Measurements from ENCODE around the gene GLYATL3.
A peak's percentile ranks its signal among the peaks of the same experiment; 100 is the strongest.
"Not testable (repeated sequence)": the region's sequence is repeated elsewhere in the genome, so short reads cannot be mapped to it uniquely, and the experiment has no call there.

GLYATL3 gene

DNA sequence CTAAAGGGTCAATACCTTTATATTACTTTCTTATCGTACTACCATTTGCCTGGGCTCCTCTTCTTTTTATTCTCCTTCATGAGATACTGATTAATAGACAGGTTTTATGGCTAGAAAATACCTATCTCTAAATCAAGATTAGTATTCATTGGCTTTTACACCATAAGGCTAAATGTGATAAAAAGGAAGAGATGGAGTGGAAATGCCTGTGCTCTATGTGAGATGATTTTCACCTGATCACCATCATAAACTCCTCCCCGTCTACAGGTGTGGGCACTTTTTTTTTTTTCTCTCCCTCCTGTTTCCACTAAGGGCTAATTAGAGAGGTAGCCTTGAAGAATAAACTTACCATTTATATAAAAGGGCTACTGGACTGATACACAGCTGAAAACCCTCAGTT is at the start of gene GLYATL3:
TSS of gene GLYATL3 (plus strand) at position 301 of the 400 bp plus-strand sequence. CDS start 12,068 bp downstream, outside the sequence.
- no peak for DNase-seq

- no peak for DNase-seq
Measured at GRCh38 chr6:49453221-49453620, 46.5 kb upstream of the GLYATL3 start.

DNA sequence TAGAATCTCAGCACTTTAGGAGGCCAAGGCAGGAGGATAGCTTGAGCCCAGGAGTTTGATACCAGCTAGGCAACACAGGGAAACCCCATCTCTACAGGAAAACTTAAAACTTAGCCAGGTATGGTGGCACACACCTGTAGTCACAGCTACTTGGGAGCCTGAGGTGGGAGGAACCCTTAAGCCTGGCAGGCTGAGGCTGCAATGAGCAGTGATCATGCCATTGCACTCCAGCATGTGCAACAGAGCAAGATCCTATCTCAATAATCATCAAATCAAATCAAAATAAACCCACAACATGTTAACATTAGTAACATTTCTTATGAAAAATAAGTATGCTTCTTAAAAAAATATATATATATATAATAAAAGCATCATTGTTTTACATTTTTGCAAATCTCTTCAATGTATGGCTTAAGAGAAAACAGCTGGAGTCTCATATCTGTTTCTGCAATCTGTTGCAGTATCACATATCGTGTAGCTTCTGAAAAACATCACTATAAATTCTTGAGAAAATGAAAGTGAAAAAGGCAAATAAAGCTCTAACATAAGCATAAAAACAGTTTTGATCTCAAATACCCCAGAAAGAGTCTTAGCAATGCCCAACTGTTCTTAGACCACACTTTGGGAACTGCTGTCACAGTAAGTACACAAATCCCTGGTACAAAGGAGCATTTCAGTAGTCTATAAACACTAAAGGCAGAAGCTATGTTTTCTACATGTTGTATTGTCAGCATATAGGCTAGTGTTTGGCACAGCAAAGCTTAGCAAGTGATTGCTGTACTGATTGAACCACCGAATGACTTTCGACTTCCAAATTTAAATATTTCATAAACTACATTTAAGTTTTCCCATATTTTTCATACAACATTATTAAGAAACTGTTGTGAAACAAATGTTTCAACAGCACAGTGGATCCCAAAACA is 44.7 kb upstream of the GLYATL3 start:
- DNase-seq = no peak

- DNase-seq = no peak
Measured at GRCh38 chr6:49457771-49458170, 42.0 kb upstream of the GLYATL3 start.

DNA sequence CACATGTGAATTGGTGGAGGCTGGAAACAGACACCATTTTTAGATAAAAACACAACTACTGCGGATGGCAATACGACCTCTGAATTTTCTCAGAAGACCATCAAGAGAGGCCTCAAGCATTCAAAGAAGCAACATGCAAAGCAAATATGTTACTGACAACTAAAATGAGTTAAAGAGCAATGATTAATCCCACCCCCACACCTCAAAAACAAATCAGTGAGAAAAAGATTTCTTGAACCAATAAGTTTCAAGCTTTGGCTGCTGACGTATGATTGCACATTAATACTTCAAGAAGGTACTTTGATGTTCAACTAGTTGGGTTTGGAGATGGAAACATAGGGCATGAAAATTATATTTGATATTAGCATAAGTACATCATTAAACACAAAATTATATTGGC is 37.7 kb upstream of the GLYATL3 start:
- no peak for DNase-seq

GRCh38 chr6:49462599-49462926 is 37.2 kb upstream of the GLYATL3 start:
- DNase-seq = no peak

DNA sequence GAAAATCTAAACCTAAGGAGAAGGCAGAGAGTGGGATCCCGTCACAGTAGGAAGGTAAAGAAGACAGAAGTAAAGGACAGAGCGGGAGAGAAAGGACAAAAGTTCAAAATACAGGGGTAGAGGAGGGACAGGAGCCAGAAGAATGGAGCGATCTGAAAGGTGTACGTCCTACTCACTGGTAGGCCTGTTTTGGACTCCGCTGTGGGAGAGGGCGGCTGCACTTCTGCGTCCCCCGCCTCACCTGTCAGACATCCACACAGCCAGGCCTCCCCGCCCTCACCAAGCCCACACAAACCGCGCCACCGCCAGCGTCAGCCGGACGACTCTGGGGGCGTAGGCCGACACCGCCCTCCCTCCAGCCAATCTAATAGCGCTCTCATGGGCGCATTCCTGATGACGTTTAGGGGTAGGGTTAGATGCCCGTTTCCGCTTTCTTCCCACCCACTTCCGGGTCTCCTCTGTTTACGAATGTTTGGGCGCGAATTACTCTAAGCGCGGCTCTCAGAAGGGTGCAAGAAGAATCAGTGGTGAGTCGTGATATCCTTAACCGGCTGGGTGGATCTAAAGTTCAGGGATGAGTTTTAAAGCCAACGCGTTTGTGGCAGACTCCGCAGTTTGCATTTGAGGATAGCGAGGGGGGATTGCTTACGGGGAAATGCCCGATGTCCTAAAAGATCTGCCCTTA is 36.7 kb upstream of the GLYATL3 start, which contains the start of the genes CENPQ and MMUT:
TSS of gene CENPQ (plus strand) at position 444 of the 685 bp plus-strand sequence. CDS start 6,807 bp downstream, outside the sequence.
TSS of gene MMUT (minus strand) at position 327 of the 685 bp plus-strand sequence. CDS start 3,787 bp downstream, outside the sequence.
- DNase-seq = peak; percentile 59

- no peak for DNase-seq
Measured at GRCh38 chr6:49463612-49463967, 36.1 kb upstream of the GLYATL3 start.

- no peak for DNase-seq
Measured at GRCh38 chr6:49464691-49465090, 35.0 kb upstream of the GLYATL3 start.

DNA sequence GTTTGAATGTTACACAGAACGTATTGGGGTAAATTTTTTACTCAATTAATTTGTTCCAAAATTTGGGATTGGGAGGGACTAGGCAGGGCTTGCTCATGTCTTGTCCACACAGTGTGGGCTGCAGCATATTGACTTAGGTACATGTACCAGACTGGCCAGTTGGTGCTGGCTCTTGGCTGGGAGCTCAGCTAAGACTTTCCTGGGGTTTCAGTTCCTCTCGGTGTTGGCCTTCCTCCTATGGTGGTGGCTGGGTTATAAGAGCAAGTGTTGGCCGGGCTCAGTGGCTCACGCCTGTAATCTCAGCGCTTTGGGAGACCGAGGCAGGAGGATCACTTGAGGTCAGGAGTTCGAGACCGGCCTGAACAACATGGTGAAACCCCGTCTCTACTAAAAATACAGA is 31.7 kb upstream of the GLYATL3 start:
- DNase-seq = no peak

GRCh38 chr6:49476564-49476963 is 23.2 kb upstream of the GLYATL3 start:
- not testable (repeated sequence) for DNase-seq

- no peak for DNase-seq
Measured at GRCh38 chr6:49479308-49479970, 20.3 kb upstream of the GLYATL3 start.

DNA sequence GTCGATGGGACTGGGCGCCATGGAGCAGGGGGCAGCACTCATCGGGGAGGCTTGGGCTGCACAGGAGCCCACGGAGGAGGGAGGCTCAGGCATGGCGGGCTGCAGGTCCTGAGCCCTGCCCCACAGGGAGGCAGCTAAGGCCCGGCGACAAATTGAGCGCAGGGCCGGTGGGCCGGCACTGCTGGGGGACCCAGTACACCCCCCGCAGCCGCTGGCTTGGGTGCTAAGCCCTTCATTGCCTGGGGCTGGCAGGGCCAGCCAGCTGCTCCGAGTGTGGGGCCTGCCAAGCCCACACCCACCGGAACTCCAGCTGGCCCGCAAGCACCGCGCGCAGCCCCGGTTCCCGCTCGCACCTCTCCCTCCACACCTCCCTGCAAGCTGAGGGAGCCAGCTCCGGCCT is 17.9 kb upstream of the GLYATL3 start:
- DNase-seq = not testable (repeated sequence)

DNA sequence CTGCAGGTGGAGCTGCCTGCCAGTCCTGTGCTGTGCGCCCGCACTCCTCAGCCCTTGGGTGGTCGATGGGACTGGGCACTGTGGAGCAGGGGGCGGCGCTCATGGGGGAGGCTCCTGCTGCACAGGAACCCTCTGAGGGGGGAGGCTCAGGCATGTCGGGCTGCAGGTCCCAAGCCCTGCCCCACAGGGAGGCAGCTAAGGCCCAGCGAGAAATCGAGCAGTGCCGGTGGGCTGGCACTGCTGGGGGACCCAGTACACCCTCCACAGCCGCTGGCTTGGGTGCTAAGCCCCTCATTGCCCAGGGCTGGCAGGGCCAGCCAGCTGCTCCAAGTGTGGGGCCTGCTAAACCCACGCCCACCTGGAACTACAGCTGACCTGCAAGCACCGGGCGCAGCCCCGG is 16.3 kb upstream of the GLYATL3 start:
- not testable (repeated sequence) for DNase-seq

DNA sequence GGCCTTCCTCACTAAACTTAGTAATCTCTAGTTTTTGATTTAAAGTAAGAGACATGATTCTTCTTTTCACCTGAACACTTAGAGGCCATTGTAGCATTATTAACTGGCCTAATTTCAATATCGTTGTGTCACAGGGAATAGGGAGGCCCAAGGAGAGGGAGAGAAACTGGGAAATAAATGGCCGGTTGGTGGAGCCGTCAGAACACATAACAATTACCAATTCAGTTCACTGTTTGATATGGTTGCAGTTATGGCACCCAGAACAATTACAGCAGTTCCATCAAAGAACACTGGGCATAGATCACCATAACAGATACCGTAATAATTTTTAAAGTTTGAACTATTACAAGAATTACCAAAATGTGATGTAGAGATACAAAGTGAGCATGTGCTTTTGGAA is 9.1 kb upstream of the GLYATL3 start:
- no peak for DNase-seq

GRCh38 chr6:49497304-49497703 is 2.4 kb upstream of the GLYATL3 start:
- no peak for DNase-seq

- no peak for DNase-seq
Measured at GRCh38 chr6:49499126-49499525, 597 bp upstream of the GLYATL3 start.

DNA sequence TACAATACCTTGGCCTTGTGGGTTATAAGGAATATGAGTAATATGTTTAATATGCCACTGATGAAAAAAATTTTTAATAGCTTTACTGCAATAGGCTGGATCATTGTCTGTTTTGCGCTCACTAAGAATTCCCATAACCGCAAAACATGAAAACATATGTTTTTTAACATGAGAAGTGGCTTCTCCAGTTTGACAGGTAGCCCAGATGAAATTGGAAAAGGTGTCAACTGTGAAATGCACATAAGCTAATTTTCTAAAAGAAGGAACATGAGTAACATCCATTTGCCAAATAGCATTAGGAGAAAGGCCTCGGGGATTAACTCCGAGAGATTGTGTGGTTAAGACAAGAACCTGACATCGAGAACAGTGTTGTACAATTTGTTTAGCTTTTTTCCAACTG is 4.9 kb downstream of the GLYATL3 start:
- DNase-seq = no peak

GRCh38 chr6:49506569-49507111 is 6.9 kb downstream of the GLYATL3 start:
- no peak for DNase-seq

DNA sequence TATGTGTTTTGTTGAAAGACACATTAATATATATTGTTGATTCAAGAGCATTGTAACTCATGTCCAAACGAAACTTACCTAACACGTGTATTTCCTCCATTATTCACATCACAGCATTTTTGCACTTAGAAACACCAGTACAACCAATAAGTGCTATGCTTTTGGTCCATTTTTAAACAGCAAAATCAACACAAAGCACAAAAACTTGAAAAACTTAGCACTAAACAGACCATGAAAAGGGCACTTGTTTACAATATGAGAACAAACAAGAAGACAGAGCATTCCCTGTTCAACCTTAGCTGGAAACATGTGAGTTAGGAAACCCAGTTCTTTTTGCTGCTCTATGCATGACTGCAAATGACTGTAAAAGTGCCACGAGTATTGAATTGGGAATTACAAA is 9.6 kb downstream of the GLYATL3 start:
- no peak for DNase-seq

DNA sequence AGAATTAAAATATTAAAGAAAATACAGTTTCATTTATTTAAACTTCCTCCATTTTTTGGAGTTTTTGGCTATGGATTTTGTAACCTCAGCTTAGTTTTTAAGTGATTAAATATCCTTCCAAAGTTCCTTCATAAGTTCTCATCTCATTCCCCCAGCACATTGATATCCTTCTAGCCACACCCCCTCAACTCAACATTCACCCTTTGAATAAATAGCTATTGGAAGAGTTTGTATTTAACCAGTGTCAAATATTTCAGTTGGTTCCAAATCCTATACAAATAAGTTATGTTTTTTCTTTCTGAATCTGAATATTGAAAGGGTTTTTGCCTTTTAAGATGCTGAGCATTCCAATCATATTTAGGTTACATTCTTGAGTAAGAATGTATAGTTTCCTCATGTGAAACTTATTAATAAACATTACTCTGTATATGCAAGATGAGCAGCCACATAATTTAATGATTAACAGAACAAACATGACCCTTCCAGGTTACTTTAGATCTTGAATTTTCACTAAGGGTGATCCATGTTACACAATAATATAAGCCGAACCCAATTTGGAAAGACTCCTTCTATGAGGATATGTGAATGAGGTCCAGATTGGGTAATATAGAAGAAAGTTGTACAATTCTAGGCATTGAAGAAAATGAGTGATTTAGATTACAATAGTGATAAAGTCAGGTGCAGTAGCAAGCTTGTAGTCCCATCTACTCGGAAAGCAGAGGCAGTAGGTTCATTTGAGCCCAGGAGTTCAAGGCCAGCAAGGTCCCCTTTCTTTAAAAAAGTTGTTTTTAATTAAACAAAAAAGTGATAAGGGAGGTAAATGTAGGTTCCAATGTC is 13.6 kb downstream of the GLYATL3 start:
- DNase-seq = no peak

All from NCI-H2107 (cell line).